Measurements from ENCODE around the gene KLHL3. TPM values are rescaled to one million over a fixed set of nuclear protein-coding genes. Genes with fewer than 3 reads are reported as not detected.

The KLHL3 gene
- total RNA-seq, 1 experiment from 2014 or later: 15.7 TPM

- TF ChIP-seq SMAD3 (CRISPR knock-in tag; IDR thresholded peaks at IDR 0.05; ENCODE audit: borderline replicate concordance) (no peak), NR2C2 (CRISPR knock-in tag; IDR thresholded peaks at IDR 0.05) (no peak), MYBL2 (CRISPR knock-in tag; IDR thresholded peaks at IDR 0.05) (no peak), JUN (CRISPR knock-in tag; IDR thresholded peaks at IDR 0.05) (no peak), EMX1 (CRISPR knock-in tag; IDR thresholded peaks at IDR 0.05) (no peak), CBFB (CRISPR knock-in tag; IDR thresholded peaks at IDR 0.05; ENCODE audit: low read depth) (no peak)
- TF ChIP-seq, protein P1, sequence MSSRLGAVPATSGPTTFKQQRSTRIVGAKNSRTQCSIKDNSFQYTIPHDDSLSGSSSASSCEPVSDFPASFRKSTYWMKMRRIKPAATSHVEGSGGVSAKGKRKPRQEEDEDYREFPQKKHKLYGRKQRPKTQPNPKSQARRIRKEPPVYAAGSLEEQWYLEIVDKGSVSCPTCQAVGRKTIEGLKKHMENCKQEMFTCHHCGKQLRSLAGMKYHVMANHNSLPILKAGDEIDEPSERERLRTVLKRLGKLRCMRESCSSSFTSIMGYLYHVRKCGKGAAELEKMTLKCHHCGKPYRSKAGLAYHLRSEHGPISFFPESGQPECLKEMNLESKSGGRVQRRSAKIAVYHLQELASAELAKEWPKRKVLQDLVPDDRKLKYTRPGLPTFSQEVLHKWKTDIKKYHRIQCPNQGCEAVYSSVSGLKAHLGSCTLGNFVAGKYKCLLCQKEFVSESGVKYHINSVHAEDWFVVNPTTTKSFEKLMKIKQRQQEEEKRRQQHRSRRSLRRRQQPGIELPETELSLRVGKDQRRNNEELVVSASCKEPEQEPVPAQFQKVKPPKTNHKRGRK (CRISPR knock-in tag; IDR thresholded peaks at IDR 0.05; ENCODE audit: borderline replicate concordance): no peak
- TF ChIP-seq, protein P2, sequence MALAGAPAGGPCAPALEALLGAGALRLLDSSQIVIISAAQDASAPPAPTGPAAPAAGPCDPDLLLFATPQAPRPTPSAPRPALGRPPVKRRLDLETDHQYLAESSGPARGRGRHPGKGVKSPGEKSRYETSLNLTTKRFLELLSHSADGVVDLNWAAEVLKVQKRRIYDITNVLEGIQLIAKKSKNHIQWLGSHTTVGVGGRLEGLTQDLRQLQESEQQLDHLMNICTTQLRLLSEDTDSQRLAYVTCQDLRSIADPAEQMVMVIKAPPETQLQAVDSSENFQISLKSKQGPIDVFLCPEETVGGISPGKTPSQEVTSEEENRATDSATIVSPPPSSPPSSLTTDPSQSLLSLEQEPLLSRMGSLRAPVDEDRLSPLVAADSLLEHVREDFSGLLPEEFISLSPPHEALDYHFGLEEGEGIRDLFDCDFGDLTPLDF (CRISPR knock-in tag; IDR thresholded peaks at IDR 0.05): no peak
- TF ChIP-seq, protein P3, sequence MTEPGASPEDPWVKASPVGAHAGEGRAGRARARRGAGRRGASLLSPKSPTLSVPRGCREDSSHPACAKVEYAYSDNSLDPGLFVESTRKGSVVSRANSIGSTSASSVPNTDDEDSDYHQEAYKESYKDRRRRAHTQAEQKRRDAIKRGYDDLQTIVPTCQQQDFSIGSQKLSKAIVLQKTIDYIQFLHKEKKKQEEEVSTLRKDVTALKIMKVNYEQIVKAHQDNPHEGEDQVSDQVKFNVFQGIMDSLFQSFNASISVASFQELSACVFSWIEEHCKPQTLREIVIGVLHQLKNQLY (CRISPR knock-in tag; IDR thresholded peaks at IDR 0.05): no peak
These were observed 137.5 kb downstream of the KLHL3 start (continued) for GRCh38 chr5:137598399-137598798.

DNA sequence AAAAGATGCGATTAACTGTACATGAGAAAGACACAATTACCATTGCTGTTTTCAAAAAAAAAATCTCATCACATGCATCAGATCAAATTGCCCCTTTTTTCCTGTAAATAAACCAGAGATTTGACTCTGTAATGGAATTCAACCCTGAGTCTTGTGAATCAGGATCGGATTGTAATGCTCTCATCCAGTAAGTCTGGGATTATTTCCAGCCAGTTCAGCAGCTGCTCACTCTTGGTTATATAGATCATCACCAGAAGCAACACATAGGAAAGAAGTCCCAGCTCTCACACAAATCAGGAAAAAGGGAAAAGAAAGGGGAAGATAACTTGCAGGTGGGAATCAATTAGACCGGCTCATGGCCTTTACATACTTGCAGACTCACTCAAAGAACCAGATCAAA, 138.9 kb downstream of the KLHL3 start:
- no peak overlapping the region for H3K4me3 Mint-ChIP-seq
- ChIA-PET POLR2A (no interaction called here), CTCF (no interaction called here)
- TF ChIP-seq ELF4 (CRISPR knock-in tag; IDR thresholded peaks at IDR 0.05; ENCODE audit: low read depth): no peak
- no peak for TF ChIP-seq ZNF263 (CRISPR knock-in tag; IDR thresholded peaks at IDR 0.05; ENCODE audit: low read depth)
- no peak for TF ChIP-seq ZNF121 (CRISPR knock-in tag; IDR thresholded peaks at IDR 0.05)
- TF ChIP-seq, protein P4, sequence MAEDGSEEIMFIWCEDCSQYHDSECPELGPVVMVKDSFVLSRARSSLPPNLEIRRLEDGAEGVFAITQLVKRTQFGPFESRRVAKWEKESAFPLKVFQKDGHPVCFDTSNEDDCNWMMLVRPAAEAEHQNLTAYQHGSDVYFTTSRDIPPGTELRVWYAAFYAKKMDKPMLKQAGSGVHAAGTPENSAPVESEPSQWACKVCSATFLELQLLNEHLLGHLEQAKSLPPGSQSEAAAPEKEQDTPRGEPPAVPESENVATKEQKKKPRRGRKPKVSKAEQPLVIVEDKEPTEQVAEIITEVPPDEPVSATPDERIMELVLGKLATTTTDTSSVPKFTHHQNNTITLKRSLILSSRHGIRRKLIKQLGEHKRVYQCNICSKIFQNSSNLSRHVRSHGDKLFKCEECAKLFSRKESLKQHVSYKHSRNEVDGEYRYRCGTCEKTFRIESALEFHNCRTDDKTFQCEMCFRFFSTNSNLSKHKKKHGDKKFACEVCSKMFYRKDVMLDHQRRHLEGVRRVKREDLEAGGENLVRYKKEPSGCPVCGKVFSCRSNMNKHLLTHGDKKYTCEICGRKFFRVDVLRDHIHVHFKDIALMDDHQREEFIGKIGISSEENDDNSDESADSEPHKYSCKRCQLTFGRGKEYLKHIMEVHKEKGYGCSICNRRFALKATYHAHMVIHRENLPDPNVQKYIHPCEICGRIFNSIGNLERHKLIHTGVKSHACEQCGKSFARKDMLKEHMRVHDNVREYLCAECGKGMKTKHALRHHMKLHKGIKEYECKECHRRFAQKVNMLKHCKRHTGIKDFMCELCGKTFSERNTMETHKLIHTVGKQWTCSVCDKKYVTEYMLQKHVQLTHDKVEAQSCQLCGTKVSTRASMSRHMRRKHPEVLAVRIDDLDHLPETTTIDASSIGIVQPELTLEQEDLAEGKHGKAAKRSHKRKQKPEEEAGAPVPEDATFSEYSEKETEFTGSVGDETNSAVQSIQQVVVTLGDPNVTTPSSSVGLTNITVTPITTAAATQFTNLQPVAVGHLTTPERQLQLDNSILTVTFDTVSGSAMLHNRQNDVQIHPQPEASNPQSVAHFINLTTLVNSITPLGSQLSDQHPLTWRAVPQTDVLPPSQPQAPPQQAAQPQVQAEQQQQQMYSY (CRISPR knock-in tag; IDR thresholded peaks at IDR 0.05): no peak
- TF ChIP-seq, protein P5, sequence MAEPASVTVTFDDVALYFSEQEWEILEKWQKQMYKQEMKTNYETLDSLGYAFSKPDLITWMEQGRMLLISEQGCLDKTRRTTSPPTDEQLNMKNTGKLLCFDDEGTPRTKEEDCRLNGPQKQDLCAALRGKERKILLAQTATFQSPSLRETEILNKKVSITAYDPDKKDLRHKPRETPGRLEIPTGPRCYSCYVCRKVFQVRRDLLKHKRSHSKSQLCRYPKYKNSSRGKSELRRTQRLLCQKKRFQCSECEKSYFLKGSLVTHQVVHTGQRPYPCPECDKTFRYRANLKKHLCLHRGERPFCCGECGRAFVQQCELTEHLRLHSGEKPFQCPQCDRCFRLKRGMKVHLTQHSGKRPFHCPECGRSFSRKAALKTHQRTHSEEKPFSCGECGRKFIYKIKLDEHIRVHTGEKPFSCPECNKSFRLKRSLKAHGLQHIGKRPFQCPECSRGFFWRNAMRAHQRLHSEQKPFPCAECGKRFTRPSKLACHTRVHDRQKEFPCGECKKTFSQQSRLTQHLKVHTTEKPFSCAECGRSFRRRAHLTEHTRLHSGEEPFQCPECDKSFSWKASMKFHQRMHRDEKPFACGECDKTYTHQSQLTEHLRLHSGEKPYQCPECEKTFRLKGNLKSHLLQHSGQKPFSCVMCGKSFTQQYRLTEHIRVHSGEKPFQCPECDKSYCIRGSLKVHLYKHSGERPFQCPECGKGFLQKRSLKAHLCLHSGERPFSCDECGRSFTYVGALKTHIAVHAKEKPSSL (CRISPR knock-in tag; conservative IDR thresholded peaks at IDR 0.05): no peak
- no peak for TF ChIP-seq FOXP1 (CRISPR knock-in tag; IDR thresholded peaks at IDR 0.05; ENCODE audit: borderline replicate concordance)
- TF ChIP-seq FOXK1 (CRISPR knock-in tag; IDR thresholded peaks at IDR 0.05): no peak
- no peak for TF ChIP-seq ZNF219 (CRISPR knock-in tag; IDR thresholded peaks at IDR 0.05; ENCODE audit: borderline replicate concordance)
- TF ChIP-seq JUN (CRISPR knock-in tag; IDR thresholded peaks at IDR 0.05): no peak
- TF ChIP-seq CBFB (CRISPR knock-in tag; IDR thresholded peaks at IDR 0.05; ENCODE audit: low read depth): no peak
- TF ChIP-seq, protein P6, sequence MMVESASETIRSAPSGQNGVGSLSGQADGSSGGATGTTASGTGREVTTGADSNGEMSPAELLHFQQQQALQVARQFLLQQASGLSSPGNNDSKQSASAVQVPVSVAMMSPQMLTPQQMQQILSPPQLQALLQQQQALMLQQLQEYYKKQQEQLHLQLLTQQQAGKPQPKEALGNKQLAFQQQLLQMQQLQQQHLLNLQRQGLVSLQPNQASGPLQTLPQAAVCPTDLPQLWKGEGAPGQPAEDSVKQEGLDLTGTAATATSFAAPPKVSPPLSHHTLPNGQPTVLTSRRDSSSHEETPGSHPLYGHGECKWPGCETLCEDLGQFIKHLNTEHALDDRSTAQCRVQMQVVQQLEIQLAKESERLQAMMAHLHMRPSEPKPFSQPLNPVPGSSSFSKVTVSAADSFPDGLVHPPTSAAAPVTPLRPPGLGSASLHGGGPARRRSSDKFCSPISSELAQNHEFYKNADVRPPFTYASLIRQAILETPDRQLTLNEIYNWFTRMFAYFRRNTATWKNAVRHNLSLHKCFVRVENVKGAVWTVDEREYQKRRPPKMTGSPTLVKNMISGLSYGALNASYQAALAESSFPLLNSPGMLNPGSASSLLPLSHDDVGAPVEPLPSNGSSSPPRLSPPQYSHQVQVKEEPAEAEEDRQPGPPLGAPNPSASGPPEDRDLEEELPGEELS (CRISPR knock-in tag; IDR thresholded peaks at IDR 0.05): no peak
- no peak for TF ChIP-seq NFYB (CRISPR knock-in tag; conservative IDR thresholded peaks at IDR 0.05; ENCODE audit: low read depth)
- no peak for TF ChIP-seq ZSCAN18 (CRISPR knock-in tag; IDR thresholded peaks at IDR 0.05)
- no peak for TF ChIP-seq ZNF416 (CRISPR knock-in tag; IDR thresholded peaks at IDR 0.05)
- H3K9me3 Mint-ChIP-seq: peaks cover 10% of the 10 kb centered on the region
- no peaks in the 10 kb centered on the region for H3K4me1 Mint-ChIP-seq
- DNase-seq (ENCODE audit: low spot score) (no peak), ATAC-seq (no peak)
- H3K27me3 Mint-ChIP-seq (ENCODE audit: low read depth): peaks cover 6% of the 10 kb centered on the region
- no peak overlapping the region for H3K27ac Mint-ChIP-seq
- H3K36me3 Mint-ChIP-seq: no peaks in the 10 kb centered on the region
